ENCODE measurements around the gene METTL24.

- TF ChIP-seq ARNT (IDR thresholded peaks at IDR 0.05), result no peak
- no peak for TF ChIP-seq ZFP1 (CRISPR knock-in tag; IDR thresholded peaks at IDR 0.05)
- TF ChIP-seq PAX8 (CRISPR knock-in tag; IDR thresholded peaks at IDR 0.05; ENCODE audit: borderline replicate concordance), result no peak
- TF ChIP-seq ELF4 (CRISPR knock-in tag; IDR thresholded peaks at IDR 0.05; ENCODE audit: borderline replicate concordance), result no peak
- no peak for TF ChIP-seq EEA1 (CRISPR knock-in tag; IDR thresholded peaks at IDR 0.05; ENCODE audit: borderline replicate concordance)
- TF ChIP-seq POLR2AphosphoS5 (IDR thresholded peaks at IDR 0.05; ENCODE audit: low read depth, low read length), result no peak
- TF ChIP-seq MXD4 (CRISPR knock-in tag; IDR thresholded peaks at IDR 0.05), result no peak
Measured at GRCh38 chr6:110195639-110196038, 162.5 kb downstream of the METTL24 start.

Measured in HepG2 (cell line).